GM06990 (cell line): ENCODE results near the gene CETN1.

Source experiments
- DNase-seq: peaks from one replicate; pipeline ENCODE4 v3.0.0-alpha.2; 2011; ENCODE audit not compliant: insufficient read length; ENCODE audit errors: extremely low read depth
- H3K27me3 ChIP-seq: replicated peaks from 2 replicates; pipeline ENCODE4 v1.6.0; 2011; ENCODE audit warnings: low read length; ENCODE audit not compliant: control insufficient read depth, insufficient read depth
- H3K36me3 ChIP-seq: 2 replicates; pipeline ENCODE4 v1.5.1; 2011; ENCODE audit warnings: low read length; ENCODE audit not compliant: control insufficient read depth, insufficient read depth
- H3K4me3 ChIP-seq: replicated peaks from 2 replicates; pipeline ENCODE4 v1.5.1; 2011; ENCODE audit warnings: low read depth, mild to moderate bottlenecking, control low read depth, low read length
- TF ChIP-seq, protein P1 (sequence below): IDR thresholded peaks from 2 replicates; pipeline ENCODE4 v1.5.1; 2011; ENCODE audit warnings: low read length, control low read depth, mild to moderate bottlenecking, inconsistent platforms; ENCODE audit not compliant: insufficient read depth, poor library complexity, severe bottlenecking

CETN1 gene

GRCh38 chr18:612156-612555, 32.0 kb downstream of the CETN1 start:
- TF ChIP-seq, protein P1, sequence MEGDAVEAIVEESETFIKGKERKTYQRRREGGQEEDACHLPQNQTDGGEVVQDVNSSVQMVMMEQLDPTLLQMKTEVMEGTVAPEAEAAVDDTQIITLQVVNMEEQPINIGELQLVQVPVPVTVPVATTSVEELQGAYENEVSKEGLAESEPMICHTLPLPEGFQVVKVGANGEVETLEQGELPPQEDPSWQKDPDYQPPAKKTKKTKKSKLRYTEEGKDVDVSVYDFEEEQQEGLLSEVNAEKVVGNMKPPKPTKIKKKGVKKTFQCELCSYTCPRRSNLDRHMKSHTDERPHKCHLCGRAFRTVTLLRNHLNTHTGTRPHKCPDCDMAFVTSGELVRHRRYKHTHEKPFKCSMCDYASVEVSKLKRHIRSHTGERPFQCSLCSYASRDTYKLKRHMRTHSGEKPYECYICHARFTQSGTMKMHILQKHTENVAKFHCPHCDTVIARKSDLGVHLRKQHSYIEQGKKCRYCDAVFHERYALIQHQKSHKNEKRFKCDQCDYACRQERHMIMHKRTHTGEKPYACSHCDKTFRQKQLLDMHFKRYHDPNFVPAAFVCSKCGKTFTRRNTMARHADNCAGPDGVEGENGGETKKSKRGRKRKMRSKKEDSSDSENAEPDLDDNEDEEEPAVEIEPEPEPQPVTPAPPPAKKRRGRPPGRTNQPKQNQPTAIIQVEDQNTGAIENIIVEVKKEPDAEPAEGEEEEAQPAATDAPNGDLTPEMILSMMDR: no peak
- Histone ChIP-seq H3K27me3 (no peaks in the 10 kb centered on the region; the same call in 1 of the 2 replicates), H3K36me3 (no peaks in the 10 kb centered on the region), H3K4me3 (no peak overlapping the region)
- no peak for DNase-seq

- no peaks in the 10 kb centered on the region for H3K36me3 ChIP-seq
- DNase-seq: no peak
- no peak overlapping the region for H3K4me3 ChIP-seq
- TF ChIP-seq, protein P1: no peak
- H3K27me3 ChIP-seq: no peaks in the 10 kb centered on the region; the same call in 1 of the 2 replicates
These were observed 34.0 kb downstream of the CETN1 start for GRCh38 chr18:614193-614592.

DNA sequence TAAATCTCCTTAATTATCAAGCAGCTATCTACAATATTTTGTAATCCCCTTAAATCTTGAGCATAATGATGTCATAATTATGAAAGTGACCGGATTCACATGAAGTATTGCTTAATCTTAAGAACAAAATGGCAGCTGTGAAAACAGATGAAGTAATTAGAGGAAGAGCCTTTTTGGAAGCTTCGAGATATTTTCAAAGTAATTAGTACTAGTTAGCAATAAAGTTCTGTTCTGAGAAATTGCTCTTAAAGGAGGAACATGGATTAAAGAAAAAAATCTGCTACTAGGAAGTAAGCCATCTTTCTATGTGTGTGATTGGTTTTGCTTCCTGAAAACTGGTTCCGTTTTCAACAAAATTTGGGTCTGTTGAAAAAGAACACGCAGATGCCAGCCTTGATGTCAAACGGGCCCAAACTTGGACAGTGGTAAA, 34.9 kb downstream of the CETN1 start:
- no peak overlapping the region for H3K4me3 ChIP-seq
- TF ChIP-seq, protein P1: no peak
- no peaks in the 10 kb centered on the region; the same call in 1 of the 2 replicates for H3K27me3 ChIP-seq
- no peaks in the 10 kb centered on the region for H3K36me3 ChIP-seq
- DNase-seq: no peak

- Histone ChIP-seq H3K27me3 (no peaks in the 10 kb centered on the region; the same call in 1 of the 2 replicates), H3K36me3 (no peaks in the 10 kb centered on the region), H3K4me3 (no peak overlapping the region)
- DNase-seq: no peak
- TF ChIP-seq, protein P1: no peak
These were observed 35.6 kb downstream of the CETN1 start for GRCh38 chr18:615773-616172.

- no peak for DNase-seq
- TF ChIP-seq, protein P1: peak; percentile 66
- H3K36me3 ChIP-seq: no peaks in the 10 kb centered on the region
- H3K4me3 ChIP-seq: no peak overlapping the region
- H3K27me3 ChIP-seq: no peaks in the 10 kb centered on the region
These were observed 36.3 kb downstream of the CETN1 start for GRCh38 chr18:616380-616995.

- no peaks in the 10 kb centered on the region for H3K36me3 ChIP-seq
- TF ChIP-seq, protein P1: no peak
- DNase-seq: no peak
These were observed 37.9 kb downstream of the CETN1 start for GRCh38 chr18:617970-618504.

More at GRCh38 chr18:617970-618504, 37.9 kb downstream of the CETN1 start:
- no peak overlapping the region for H3K4me3 ChIP-seq
- H3K27me3 ChIP-seq: no peaks in the 10 kb centered on the region
